ENCODE data around the gene TOP3B. TPM values are rescaled to one million over a fixed set of nuclear protein-coding genes. Genes with fewer than 3 reads are reported as not detected.
A peak's percentile ranks its signal among the peaks of the same experiment; 100 is the strongest.

TOP3B gene
- total RNA-seq, 6 experiments from 2014 or later, result 13.5 to 20.4 (median 15.6) TPM

GRCh38 chr22:21951931-21952465, 30.6 kb downstream of the TOP3B start:
- intact Hi-C loops (cut with DNase I), result no loop called here
- ATAC-seq (peak; percentile 13 to 54 (median 30)), DNase-seq (peak in 2 of 3 donors; percentile 54 to 70)
- 0% methylated on average over 3 of the region's 29 CpGs for WGBS (ENCODE audit: insufficient coverage, low coverage, low lambda C conversion rate, missing lambda C conversion rate)
- TF ChIP-seq POLR2A (IDR thresholded peaks at IDR 0.05) (no peak), CTCF (IDR thresholded peaks at IDR 0.05) (no peak)
- Histone ChIP-seq H3K27me3 (no peaks in the 10 kb centered on the region), H3K4me3 (peak overlapping the region; percentile 50 to 60 (median 59)), H3K36me3 (no peaks in the 10 kb centered on the region), H3K27ac (peak overlapping the region; percentile 15 to 65 (median 29)), H3K9me3 (no peaks in the 10 kb centered on the region), H3K4me1 (peaks cover 0 to 11% (median 0%) of the 10 kb centered on the region in 4 donors)

- H3K9me3 ChIP-seq, result no peaks in the 10 kb centered on the region
- no peaks in the 10 kb centered on the region for H3K27me3 ChIP-seq
- DNase-seq (no peak), ATAC-seq (no peak)
- 80% methylated on average over 2 of the region's 7 CpGs for WGBS (ENCODE audit: insufficient coverage, low coverage, low lambda C conversion rate, missing lambda C conversion rate)
- H3K27ac ChIP-seq, result peak overlapping the region in 1 of 3 donors; percentile 11
- H3K4me1 ChIP-seq, result peaks cover 0 to 11% (median 0%) of the 10 kb centered on the region in 4 donors
- H3K4me3 ChIP-seq, result no peak overlapping the region
- no peaks in the 10 kb centered on the region for H3K36me3 ChIP-seq
- intact Hi-C loops (cut with DNase I), result no loop called here
- no peak for TF ChIP-seq POLR2A (IDR thresholded peaks at IDR 0.05)
- no peak for TF ChIP-seq CTCF (IDR thresholded peaks at IDR 0.05)
Observed at GRCh38 chr22:21951062-21951461, 31.5 kb downstream of the TOP3B start.

GRCh38 chr22:21949948-21950347, 32.6 kb downstream of the TOP3B start:
- DNase-seq (no peak), ATAC-seq (no peak)
- H3K27me3 ChIP-seq, result no peaks in the 10 kb centered on the region
- H3K4me1 ChIP-seq, result peaks cover 0 to 21% (median 5%) of the 10 kb centered on the region in 4 donors
- no peak for TF ChIP-seq CTCF (IDR thresholded peaks at IDR 0.05)
- TF ChIP-seq POLR2A (IDR thresholded peaks at IDR 0.05), result no peak
- intact Hi-C loops (cut with DNase I), result no loop called here
- no peaks in the 10 kb centered on the region for H3K36me3 ChIP-seq
- peak overlapping the region in 2 of 3 donors; percentile 11 to 18 for H3K27ac ChIP-seq
- no peaks in the 10 kb centered on the region for H3K9me3 ChIP-seq
- H3K4me3 ChIP-seq, result no peak overlapping the region
- 63% methylated on average over 1 of the region's 1 CpG for WGBS (ENCODE audit: insufficient coverage, low coverage, low lambda C conversion rate, missing lambda C conversion rate)

GRCh38 chr22:21949569-21949918, 33.0 kb downstream of the TOP3B start:
- H3K27me3 ChIP-seq, result no peaks in the 10 kb centered on the region
- H3K4me3 ChIP-seq, result no peak overlapping the region
- H3K9me3 ChIP-seq, result no peaks in the 10 kb centered on the region
- ATAC-seq (no peak), DNase-seq (no peak)
- peak overlapping the region in 2 of 3 donors; percentile 11 to 18 for H3K27ac ChIP-seq
- TF ChIP-seq CTCF (IDR thresholded peaks at IDR 0.05) (no peak), POLR2A (IDR thresholded peaks at IDR 0.05) (no peak)
- WGBS (ENCODE audit: insufficient coverage, low coverage, low lambda C conversion rate, missing lambda C conversion rate), result no CpG with 5 or more reads among the region's 8 CpGs
- H3K4me1 ChIP-seq, result peaks cover 0 to 21% (median 7%) of the 10 kb centered on the region in 4 donors
- no peaks in the 10 kb centered on the region for H3K36me3 ChIP-seq
- intact Hi-C loops (cut with DNase I), result no loop called here

Measured in right lobe of liver (tissue), 6 donors.